HG02610 (cell line): ENCODE measurements around the gene OLAH.
"Not testable (repeated sequence)": the region's sequence is repeated elsewhere in the genome, so short reads cannot be mapped to it uniquely, and the experiment has no call there.

Experiments used
- ATAC-seq: cut with Tn5 transposase; IDR thresholded peaks from one replicate; pipeline ENCODE4 v1.9.1; 2021; ENCODE audit warnings: mild to moderate bottlenecking, moderate library complexity; ENCODE audit not compliant: unreplicated experiment

Gene OLAH

DNA sequence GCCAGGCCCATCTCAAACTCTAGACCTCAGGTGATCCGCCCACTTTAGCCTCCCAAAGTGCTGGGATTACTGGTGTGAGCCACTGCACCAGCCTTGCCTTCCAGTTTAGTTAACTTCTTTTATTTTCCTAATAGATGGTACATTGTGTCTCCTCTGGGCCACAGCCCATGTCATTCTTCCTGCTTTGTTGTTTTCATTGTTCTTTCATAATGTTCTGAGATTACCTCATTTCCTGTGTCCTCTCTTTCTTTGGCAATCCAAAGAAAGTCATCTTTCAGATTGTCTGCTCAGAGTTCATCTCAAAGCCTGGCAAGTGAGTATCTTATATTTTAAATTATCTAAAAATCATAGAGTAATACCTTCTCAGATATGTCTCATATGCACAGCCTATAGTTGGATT, at the start of gene OLAH:
Gene OLAH, plus strand, starts transcription at position 270 of the 400 bp plus-strand sequence. CDS start 3,346 bp downstream, outside the sequence.
- no peak for ATAC-seq

DNA sequence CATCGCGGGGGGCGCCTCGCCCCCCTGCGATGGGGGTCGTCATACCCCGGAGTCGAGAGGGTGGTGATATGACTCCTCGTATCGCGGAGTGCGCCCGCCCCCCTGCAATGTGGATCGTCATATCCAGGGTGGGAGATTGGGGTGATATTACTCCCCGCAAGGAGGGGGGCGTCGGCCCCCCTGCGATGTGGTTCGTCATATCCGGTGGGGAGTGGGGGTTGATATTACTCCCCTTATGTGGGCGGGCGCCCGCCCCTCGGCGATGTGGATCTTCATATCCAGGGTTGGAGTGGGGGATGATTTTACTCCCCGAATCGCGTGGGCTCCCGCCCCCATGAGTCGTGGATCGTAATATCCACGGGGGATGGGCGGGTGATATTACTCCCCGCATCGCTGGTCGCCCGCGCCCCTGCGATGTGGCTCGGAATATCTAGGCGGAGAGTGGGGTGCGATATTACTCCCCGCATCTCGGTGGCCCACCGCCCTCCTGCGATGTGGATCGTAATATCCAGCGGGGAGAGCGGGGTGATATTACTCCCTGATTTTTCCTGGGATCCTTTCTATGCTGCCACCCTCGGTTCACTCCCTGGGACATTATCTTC, 47.7 kb upstream of the OLAH start:
- no peak for ATAC-seq

- ATAC-seq = not testable (repeated sequence)
These were observed 30.2 kb upstream of the OLAH start for GRCh38 chr10:15013530-15013929.

DNA sequence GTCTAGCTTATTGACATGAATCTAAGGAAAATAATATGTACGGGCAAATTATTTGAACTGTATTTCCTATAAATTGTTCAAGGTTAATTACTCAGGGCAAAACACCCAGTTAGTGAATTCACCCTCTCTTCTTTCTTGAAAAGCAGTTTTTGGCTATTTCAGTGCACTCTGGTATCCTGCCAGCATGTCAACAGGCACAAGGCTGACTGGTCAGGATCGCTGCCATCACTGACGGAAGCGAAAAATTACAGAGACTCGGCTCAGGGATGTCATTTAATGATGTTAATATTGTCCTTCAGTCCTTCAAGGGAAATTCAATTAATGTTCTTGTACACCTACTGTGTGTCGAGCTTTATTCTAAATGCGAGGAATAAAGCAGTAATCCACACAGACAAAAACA, 28.3 kb upstream of the OLAH start:
- ATAC-seq = no peak

DNA sequence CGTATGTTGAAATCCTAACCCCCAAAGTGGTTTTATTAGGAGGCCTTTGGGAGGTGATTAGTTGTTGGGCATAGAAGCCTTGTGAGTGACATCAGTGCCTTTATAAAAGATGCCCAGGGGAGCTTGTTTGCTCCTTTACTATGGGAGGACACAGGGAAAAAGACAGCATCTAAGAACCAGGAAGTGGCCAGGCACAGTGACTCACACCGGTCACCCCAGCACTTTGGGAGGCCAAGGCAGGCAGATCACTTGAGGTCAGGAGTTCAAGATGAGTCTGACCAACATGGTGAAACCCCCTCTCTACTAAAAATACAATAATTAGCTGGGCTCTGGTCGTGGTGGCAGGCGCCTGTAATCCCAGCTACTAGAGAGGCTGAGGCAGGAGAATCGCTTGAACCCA, 22.8 kb upstream of the OLAH start:
- ATAC-seq = not testable (repeated sequence)

DNA sequence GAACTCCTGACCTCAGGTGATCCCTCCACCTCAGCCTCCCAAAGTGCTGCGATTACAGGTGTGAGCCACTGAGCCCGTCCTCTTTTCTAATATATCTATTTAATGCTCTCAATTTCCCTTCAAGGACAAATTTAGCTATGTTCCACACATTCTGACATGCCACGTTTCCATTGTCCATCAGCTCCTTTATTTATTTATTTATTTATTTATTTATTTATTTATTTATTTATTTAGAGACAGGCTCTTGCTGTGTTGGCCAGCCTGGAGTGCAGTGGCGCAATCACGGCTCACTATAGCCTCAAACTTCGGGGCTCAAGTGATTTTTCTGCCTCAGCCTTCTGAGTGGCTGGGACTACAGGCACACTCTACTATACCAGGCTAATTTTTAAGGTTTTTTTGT, 20.7 kb upstream of the OLAH start:
- not testable (repeated sequence) for ATAC-seq

DNA sequence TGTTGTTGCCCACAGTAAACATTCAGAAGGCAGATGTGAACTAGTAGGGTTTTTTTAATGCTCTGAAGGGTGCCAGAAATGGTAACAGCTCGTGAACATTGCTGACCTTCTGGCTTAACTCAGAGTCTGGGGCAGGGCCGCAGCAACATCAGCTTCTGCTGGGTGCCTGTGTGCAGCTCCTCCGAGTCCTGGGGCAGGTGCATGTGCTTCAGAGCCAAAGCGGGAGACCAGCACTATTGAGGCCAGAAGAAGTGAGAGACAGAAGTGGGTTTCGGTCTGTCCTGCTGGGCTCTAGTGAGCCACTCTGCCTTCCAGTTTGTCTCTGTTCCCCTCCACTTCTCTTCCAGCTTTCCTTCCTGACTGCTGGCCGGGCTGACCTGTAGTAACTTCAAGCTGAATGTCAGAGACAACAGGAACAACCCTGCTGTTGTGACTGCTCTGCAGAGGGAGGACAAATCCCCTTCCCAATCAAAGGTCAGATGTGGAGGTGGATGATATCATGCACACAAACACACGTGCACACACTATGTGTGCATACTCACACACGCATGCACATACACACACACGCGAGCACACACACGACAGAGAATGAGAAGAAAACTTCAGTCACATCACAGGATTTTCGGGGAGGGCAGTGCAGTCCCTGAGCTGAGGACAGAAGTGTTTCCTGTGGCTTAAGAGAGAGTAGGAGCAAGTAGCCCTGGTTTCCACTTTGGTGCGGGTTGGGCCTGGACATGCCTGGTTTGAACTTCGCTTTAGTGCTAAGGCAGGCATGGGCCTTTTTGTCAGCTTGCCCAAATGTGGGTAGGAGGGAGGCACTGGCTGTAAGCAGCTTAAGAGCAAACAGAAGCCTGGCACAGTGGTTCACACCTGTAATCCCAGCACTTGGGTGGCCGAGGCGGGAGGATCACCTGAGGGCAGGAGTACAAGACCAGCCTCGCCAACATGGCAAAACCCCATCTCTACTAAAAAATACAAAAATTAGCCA, 19.4 kb upstream of the OLAH start:
- ATAC-seq = not testable (repeated sequence)

DNA sequence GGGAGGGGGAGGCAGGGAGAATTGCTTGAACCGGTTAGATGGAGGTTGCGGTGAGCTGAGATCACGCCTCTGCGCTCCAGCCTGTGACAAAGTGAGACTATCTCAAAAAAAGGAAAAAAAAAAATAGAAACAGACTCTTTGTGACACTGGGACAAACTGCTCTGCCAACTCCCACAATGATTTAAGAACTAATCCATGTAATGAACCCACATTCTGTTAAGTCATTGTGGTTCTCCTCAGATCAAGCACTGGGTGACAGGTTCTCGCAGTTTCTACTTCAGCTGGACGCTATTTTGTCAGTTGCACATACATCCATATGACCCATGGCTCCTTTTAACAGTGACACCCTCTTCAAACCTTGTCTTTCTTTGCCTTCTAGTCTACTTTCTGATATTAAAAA, 18.7 kb upstream of the OLAH start:
- ATAC-seq = not testable (repeated sequence)

- no peak for ATAC-seq
These were observed 16.0 kb upstream of the OLAH start for GRCh38 chr10:15027741-15028140.

DNA sequence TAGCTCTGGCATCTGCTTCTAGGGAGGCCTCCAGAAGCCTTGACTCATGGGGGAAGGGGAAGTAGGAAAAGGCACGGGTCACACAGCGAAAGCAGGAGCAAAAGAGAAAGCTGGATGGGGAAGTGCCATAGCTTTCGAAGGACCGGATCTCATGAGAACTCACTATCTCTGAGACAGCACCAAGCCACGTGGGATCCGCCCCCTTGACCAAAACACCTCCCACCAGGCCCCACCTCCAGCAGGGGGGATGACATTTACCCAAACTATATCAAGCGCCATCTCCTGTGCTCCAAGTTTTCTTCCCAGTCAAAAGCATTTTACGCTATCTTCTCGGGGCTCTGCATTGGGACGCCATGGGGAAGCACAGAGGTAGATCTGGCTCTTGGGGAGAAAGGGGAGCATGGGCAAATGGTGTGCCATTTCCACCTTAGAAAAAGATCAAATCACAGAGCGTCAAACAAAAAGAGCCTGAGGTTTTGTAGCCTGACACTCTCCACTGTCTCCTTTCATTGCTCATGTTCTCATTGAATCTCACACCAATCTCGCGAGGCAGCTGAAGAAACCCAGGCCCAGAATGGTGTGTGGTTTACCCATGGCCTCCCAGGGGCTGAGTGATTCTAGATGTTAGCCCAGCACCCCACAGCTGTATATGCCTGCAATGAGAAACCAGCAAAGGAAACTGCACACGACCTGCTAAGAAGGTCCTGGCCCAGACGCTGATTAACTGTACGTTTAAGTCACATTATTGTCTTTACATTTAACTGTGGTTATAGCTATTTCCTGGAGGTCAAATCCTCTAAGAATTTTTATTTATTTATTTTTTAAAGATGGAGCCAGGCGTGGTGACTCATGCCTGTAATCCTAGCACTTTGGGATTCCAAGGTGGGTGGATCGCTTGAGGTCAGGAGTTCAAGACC, 8.1 kb upstream of the OLAH start:
- no peak for ATAC-seq

DNA sequence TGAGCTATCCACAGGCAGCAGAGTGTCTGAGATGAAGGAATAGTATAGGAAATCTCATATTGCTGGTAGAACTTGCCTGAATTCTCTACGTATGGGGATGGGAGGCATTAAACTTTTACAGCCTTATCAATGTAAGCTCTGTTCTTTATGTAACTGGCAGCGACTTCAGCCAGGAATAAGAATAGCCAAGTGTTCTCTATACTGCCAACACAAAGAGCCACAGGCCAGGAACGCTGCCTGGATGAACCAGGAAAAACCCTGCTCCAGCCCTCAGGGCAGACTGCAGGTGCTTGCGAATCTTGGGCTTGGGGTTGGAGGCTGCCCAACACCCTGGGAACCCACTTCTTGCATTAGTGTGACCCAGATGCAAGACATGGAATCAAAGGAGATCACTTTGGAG, 6.1 kb upstream of the OLAH start:
- ATAC-seq = no peak

GRCh38 chr10:15038416-15038815, 5.3 kb upstream of the OLAH start:
- ATAC-seq = no peak

DNA sequence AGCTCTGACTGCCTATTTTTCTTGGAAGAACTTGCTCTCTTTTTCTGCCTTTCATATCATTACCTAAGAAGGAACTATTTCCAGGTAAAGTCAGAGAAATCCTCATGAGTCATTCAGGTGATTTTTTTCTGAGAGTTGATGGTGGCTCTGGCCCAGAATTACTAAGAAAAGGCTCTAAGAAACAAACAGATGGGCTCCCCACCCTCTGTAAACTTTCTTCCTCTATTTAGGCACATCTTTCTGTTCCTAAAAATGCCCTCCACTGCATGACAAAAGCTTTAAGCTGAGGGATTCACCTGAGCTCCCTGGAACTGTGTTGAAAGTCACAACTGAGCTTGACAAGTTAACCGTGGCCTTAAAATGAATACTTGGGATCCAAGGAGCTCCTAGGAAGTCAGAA, 1.6 kb downstream of the OLAH start:
- no peak for ATAC-seq

GRCh38 chr10:15046626-15047025, 2.9 kb downstream of the OLAH start:
- ATAC-seq = no peak

DNA sequence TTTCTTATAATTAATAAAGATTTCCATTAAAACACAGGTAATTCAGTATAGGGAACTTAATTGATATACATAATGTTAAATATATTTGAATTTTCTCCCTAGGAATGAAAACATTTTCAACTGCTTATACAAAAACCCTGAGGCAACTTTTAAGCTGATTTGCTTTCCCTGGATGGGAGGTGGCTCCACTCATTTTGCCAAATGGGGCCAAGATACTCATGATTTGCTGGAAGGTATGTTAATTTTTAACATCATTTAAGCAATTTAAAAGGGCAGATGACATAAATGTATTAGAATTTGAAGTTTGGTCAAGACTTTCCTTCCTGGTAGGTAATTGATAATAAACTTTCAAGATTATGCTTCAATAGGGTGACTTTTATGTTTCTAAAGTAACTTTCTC, 5.8 kb downstream of the OLAH start:
- ATAC-seq = no peak

DNA sequence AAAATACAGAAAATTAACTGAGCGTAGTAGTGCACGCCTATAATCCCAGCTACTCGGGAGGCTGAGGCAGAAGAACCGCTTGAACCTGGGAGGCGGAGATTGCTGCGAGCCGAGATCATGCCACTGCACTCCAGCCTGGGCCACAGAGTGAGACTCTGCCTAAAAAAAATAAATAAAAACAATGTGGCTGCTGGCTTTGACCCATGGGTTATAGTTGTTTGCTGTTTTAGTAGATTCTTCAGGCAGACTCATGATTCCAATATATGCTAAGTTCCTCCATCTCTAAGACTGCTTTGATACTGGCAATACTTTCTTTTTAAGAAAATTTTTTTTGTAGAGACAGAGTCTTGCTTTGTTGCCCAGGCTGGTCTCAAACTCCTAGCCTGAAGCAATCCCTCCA, 8.4 kb downstream of the OLAH start:
- no peak for ATAC-seq

DNA sequence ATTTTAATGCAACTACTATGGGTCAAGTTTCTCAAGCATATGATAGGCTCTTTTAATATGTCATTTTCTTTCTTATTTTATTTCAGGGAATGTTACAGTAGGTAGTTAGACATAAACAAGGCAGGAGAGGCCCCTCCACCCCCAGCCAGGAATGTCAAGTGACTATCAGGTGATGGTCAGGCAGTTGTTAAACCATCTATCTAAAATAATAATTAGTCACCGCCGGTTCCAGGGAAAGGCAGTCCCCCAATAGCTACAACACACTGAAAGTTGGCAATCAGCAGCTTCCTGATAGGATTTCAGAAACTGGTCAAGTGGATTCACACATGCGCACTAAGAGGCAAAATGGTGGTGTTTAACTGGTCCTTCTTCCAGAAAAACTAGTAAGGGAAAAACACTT, 9.3 kb downstream of the OLAH start:
- no peak for ATAC-seq

- ATAC-seq = no peak
These were observed 14.9 kb downstream of the OLAH start for GRCh38 chr10:15058689-15059088.

GRCh38 chr10:15059914-15060313, 16.2 kb downstream of the OLAH start:
- no peak for ATAC-seq

DNA sequence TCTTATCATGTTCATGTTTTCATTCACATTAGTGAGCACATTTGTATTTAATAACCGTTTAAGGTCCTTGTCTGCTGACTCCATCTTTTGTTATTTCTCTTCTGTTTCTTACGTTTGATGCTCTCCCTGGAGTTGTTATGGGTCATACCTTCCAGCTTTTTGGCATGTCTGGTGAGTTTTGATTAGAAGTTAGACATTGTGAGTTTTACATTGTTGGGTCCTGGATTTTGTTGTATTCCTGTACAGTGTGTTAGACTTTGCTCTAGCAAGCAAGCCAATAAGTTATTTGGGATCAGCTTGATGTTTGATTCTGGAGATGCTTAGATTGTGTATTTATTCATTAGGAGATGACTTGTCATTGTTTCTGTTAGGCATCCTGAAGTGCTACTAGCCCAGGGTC, 16.9 kb downstream of the OLAH start:
- no peak for ATAC-seq

DNA sequence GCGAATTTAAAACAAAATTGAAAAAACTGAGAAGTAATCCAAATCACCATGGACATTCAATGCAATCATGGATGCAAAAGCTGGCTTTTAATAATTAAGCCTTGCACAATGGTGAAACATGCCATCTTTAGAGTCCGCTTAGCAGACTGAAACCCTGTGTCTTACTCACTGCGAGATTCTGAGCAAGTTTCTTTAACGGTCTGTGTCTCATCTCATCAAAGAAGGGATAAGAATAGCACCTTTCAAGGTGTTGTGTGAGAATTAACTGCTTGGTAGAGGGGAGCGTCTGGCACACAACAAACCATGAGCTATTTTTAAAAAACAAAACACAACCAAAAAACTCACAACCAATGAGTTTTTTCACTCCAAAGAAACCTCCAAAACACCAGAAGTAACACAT, 23.4 kb downstream of the OLAH start:
- ATAC-seq = no peak
